GM18868 (cell line): ENCODE data around the gene PANK1.

ENCODE experiments used
- ATAC-seq: cut with Tn5 transposase; IDR thresholded peaks from one replicate; pipeline ENCODE4 v1.9.1; 2021; ENCODE audit warnings: mild to moderate bottlenecking, moderate library complexity; ENCODE audit not compliant: unreplicated experiment

PANK1 gene

DNA sequence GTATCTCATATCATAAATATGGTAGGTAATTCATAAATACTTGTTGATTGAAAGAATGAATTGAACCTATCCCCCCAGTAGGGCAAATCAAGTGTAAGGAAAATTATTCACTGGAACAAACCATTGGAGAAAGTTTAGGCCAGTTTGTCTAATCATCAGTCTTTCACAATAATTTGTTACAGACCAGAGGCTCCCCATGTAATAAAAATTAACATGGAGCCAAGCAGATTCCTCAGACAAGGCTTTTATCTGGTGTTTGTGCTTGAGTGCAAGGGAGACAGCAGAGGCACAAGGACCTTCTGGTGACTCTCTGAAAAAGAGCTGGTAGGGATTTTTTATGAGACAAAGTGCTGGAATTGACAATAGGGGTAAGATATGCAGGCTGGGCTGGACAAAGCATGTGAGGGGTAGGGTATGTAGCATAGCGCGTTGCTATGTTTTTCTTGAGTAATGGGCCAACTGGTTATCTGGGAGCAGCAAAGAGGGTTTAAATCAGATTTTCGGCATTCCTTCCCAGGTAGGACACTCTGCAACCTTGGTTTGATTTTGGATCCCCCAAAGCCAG is 7.8 kb upstream of the PANK1 start:
- no peak for ATAC-seq

DNA sequence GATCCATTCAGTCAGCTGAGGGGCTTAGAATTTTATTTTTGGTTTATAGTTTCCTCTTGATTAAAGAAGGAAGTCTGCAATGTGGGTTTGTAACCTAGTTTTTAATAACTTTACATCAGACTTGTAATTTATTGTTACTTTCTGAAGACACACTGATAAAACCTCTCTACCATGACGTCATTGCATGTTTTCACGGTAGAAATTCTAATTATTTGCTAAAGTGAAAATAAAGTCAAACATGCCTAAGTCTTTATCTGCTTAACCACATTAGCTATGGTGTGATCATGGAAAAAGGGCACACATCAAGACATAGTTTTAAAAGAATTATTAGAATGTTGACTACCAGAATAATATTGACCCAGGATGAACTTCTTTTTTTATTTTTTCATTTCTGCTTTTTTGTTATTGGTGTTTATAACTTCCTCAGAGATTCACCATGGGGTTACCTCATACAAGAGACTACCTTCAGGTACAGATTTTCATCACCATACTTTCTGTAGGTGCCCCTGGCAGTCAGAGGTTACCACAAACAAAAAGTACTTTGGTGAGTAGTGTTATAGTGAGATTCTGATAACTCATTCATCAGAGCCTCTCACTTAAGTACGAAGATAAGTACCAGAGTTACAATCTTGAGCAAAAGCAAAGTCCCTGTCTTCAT is 7.0 kb upstream of the PANK1 start:
- peak; percentile 83 for ATAC-seq

DNA sequence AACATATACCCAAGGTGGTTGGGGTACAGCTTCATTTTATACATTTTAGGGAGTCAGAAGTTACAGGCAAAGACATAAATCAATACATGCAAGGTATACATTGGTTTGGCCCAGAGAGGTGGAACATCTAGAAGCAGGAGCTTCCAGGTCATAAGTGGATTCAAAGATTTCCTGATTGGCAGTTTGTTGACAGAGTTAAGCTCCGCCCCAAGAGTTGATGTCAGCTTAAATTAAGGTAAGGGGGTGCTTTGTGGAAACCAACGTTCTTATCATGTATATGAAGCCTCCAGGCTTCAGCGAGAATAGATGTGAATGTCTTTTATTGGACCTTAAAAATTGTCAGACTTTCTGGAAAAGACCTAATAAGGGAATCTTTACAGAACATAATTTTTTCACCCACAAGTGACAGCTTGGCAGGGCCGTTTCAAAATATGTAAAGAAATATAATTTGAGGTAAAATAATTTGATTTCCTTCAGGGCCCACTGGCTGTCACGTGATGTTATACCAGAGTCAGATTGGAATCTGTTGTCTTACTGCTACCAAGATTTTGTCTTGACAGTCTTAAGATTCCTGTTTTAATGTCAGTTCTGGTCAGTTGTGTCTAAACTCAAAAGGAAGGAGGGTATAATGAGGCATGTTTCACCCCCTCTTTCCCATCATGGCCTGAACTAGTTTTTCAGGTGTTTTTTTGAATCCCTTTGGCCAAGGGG is 6.3 kb upstream of the PANK1 start:
- ATAC-seq, result no peak

DNA sequence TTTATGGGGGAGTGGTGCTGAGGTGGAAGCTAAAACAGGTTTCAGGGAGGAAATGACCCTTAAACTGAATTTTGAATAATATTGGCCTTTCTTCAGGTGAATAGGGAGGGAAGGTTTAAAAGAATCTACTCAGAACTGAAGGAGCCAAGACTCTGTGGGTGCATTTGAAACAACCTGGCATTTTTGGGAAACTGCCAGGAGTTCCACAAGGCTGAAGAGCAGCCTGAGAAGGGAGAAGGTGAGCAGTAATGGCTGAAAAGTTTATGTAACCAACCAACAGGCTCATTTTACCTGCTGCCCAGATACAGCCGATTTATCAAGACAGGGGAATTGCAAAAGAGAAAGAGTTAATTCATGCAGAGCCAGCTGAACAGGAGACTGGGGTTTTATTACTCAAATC is 4.0 kb upstream of the PANK1 start:
- no peak for ATAC-seq

DNA sequence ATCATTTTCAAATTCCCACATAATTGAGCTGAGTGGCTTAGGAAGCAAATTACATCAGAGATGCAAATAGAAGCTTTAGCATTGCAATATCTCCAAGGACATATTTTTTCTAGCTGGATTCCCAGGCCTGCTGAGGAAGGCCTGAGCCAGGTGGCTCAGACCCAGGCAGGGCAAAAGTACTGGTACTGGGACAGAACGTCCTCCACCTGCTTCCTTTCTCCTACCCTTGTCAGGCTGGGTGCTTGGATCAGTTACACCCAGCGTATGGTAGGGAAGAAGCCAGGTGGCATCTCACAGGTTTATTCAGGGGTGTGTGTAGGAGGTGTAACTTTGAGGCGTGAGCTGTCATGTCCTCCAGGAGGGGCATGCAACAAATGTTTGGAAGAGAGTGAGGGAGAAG is 3.0 kb upstream of the PANK1 start:
- ATAC-seq, result no peak

DNA sequence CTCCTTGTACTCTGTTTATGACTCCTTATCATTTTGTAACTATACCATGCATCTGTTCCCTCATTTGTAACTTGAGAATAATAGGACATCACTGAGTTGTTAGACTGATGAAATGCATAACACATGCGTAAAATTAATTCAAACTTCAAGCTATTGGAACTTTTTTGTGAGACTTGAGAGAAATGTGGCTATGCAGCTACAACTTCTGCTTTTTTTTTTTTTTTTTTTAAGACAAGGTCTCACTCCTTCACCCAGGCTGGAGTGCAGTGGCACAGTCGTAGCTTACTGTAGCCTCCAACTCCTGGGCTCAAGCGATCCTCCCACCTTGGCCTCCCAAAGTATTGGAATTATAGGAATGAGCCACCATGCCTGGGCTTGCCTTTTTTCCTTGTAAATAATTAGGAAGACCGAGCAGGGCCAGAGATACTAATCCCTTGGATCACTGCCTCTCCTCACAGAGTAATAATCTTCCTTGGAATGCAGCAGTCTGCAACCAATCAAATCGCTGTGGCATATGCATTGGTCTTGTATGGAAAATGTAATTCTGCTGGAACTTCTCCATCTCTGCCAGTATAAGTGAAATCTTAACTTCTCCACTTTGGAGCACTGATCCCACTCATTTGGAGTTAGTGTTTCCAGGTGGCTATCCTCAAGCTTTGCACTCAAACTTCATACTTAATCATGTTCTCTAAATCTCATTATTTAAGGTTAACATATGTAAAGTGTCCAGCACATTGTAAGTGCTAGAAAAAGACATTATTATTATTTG is 2.0 kb upstream of the PANK1 start:
- ATAC-seq, result no peak

DNA sequence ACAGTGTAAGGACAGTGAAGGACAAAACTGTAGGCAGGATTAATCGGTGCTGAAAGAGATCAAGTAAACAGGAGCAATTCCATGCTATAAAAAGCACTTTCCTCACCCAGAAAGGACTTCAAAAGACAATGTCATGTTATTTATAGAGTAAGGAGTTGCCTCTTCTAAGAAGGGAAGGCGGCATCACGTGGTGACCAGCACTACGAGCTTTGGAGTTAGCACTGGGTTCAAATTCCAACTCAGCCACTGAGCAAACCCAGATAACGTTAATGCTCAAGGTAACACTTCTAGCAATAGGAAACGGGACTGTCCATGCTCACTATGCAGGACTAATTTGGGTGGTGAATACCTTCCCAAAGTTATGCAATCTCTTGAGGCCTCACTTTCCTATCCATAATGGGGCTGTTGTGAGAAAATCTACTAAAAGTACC is 715 bp upstream of the PANK1 start:
- ATAC-seq, result no peak

DNA sequence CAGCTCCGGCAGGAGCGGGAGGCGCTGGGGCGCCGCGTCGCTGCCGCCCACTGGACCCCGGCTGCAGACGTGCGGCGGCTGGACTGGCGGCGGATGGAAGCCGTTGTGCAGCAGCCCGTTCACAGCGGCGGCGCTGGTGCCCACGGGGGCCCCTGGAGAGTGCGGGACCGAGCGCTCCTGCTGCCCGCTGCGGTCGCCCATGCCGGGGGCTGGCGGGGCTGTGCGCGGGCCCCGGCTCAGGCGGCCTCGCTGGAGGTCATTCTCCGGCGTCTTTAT is 413 bp downstream of the PANK1 start:
- ATAC-seq, result peak; percentile 26

DNA sequence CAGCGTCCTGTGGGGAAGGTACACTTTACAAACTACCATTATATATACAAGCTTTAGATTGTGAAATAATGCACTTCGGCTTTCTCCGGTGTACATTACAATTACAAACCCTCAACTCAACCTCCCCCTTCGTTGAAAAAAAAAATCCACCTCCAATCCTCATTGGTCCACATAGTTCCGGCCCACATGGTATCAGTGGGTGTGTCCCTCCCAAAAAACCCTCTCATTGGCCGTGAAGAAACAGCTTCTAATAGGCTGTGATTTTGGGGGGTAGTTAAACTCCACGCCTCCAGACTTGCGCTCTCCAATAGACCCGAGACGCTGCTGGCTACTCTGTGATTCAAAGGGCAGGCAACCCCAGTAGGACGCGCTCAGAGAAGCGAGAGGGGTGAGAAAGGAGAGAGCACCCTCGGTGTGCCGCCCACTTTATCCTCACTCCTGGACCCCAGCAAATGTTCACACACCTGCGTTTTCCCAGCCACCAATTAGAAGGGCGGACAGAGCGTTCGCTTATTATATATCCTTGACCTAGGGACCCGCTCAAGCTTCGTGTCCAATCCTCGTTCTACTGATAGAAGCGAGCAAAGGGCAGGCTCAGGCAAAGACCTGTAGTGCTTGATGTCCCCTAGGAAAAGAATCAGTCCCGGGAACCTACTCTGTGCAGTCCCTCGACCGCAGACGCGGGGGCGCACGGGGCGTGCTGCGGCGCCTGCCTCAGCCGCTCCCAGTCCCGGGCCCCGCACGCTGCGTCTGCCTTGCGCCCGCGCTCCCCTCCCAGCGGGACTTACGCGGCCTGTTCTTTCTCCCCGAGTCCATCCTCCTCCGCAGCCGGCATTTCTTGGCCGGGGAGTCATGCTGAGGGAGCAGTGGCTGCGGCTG is 991 bp downstream of the PANK1 start:
- peak; percentile 89 for ATAC-seq

DNA sequence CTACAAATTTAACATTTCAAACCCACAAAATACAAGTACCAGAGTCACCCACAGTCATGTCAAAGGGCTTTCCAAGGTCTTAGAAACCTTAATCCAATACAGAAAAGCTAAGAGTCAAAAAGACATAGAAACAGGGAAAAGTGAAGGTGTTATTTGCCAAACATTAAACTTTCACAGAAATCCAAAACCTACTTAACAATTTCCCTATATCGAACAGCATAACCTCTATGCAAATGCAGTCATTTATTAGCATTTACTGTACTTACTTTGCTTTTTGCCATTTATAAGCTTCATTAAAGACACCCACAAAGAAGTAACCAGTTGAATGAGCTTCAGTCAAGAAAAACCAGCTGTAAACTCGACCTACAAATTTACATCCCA is 1.6 kb downstream of the PANK1 start:
- no peak for ATAC-seq

DNA sequence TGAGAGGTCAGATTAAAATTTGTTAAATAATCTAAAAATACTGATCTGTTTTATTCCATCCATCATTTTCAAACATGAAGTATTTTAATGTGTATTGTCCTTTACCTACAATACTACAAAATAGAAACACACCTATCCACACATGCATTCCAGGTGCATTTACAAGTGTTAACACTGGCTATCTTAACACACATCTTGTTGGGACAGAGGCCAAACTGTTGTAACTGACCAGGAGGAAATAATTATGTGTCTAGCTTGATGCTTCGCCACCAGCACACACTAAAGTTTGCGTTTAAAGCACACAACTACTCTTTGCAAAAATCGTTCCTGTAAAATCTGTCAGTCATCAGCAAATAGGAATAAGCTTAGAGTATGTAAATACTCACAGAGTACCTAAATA is 2.8 kb downstream of the PANK1 start:
- ATAC-seq, result no peak

DNA sequence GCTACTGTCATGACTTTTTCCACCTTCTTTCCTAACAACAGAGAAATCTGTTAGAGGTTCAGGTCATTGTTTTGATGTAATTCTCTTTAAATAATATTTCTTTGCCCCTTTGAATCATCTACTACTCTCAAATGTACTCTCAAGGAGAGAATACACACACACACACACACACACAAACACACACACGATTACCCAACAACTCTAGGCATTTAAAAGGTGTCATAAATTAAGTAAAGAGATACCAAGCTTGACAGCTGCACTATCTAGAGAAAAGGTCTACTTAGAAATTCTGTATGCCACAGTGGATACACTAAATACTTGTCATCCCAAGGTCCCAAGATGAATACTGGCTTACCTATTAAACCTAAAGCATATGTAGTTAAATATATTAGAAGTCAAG is 4.8 kb downstream of the PANK1 start:
- no peak for ATAC-seq

DNA sequence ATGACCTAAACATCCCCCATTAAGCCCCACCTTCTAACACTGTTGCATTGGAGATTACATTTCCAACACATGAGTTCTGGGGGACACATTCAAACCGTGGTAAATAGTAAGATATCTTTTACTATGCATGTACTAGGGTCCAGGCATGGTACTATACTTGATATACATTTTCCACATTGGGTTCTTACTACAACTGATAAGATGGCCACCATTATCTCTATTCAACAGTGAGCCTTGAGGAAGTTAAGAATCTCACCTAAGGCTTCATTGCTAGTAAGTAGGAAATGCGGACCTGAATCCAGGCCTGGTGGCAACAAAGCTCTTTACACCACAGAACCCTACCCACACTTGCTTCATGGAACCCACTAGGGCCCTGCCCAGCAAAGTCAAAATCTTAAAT is 5.7 kb downstream of the PANK1 start:
- ATAC-seq, result no peak

DNA sequence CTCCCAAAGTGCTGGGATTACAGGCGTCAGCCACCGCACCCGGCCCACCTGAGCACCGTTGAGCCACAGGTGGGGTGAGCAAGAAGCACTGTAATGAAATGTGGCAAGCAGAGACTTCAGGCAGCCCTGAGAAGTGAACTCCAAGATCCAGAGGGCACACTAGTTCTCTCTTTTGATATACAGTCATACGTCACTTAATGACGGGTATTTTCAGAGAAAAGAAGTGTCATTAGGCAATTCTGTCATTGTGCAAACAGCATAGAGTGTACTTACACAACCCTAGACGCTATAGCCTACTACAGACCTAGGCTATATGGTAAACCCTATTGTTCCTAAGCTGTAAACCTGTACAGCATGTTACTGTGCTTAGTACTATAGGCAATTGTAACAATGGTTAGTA is 7.9 kb downstream of the PANK1 start:
- ATAC-seq, result no peak

DNA sequence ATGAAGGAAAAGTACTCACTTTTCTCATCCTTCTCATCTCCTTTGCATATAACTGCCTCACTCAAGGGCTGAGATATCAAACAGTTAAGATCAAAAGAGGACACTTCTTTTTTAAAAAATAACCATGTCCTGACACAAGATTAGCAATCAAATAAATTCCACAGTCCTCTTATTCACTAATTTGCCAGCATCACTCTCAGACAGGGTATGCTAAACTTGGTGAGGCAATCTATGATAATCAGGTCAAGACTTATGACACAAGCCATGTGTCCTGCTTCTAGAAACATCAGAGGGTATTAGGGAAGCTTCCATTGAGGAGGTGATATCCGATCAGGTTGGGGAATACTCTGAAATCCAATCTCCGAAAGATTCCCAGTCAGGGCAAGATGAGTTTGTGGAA is 10.4 kb downstream of the PANK1 start:
- no peak for ATAC-seq

DNA sequence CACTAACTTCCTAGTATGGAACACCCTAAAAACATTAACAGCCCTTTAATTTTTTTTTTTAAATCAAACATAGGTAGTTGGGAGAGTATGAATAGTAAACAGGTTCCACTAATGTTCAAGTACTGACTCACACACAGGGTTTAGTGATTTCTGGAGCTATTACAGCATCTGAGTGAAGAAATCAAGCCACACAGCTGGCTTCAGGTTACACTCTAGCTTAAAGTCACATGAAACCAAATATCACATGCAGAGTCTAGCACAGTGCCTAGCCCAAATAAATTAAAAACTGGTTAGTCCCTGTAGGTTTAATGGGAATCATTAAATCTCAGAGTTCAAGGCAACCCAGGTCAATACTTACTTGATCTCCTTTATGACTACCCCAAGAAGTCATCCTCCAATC is 11.6 kb downstream of the PANK1 start:
- no peak for ATAC-seq

DNA sequence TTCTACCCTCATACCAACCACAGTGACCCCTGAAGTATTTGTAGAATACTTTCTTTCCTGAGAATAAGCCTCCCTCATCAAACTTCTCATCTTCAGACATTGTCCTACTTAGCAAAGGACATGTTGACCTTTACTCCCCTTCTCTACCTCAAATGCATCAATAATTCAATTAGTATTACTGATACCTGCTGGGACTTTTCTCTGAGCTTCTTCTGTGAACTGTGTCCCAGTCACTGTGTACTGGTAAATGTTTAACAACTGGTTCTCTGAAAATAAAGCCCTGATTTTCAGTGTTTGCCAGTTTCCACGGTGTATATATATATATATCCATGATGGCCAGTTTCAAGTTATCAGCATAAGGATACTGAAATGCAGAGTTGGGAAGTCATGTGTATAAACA is 12.2 kb downstream of the PANK1 start:
- no peak for ATAC-seq

DNA sequence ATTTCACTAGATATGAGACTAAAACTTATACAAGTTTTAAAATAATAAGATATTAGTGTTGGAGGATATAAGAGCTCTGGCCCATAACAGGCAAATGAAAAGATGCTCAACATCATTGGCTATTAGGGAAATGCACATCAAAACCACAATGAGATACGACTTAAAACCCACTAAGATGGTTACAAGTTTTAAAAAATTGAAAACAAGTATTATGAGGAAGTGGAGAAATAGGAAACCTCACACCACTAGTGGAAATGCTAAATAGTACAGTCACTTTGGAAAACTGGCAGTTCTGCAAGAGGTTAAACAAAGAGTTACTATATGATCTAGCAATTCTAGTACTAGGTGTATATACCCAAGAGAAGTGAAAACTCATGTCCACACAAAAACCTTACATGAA is 17.2 kb downstream of the PANK1 start:
- ATAC-seq, result no peak

DNA sequence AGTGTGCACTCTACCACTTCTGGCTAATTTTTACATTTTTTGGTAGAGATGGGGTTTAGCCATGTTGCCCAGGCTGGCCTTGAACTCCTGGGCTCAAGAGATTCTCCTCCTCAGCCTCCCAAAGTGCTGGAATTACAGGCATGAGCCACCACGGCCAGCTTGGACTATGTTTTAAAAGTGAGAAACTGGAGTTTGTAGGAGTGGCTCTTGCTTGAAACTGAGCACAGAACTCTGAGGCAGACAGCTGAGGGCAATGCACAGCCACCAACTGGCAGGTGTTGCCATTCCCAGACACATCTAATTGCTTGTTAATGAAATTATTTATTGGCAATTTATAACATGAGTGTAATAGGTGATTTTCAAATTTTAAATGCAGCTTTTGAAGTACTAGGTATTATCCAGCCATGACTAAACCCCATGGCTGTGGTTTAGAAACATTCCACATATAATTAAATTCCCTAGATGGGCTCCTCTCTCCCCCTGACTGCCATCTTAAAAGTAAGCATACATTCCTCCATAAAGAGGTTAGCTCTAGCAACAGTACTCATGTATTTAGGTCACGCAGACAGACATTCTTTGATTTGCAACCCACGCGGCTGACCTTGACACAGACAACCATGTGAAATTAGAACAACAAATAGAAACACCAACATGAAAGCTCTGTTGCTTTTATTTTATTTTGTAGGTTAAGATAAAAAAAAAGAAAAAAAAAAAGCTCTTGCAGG is 19.8 kb downstream of the PANK1 start:
- no peak for ATAC-seq

DNA sequence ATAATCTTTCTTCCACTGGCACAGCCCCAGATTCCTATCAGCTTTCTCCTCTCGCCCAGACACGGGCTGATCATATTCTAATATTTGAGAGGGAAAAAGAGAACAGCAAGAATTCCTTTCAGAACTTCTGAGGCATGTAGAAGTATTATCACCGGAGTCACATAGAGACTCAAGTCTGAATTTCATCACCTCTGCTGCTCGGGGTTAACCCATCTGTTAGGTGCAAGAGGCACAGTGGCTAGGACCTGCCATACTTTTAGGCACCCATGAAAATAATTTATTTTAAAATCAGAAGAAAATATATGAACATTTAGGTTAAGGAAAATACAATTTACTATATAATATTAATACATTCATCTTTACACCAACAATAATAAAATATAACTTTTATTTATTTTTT is 21.0 kb downstream of the PANK1 start:
- ATAC-seq, result no peak
